HepG2 (cell line): ENCODE results near the gene JMJD1C. TPM values are rescaled to one million over a fixed set of nuclear protein-coding genes. Genes with fewer than 3 reads are reported as not detected.

Experiments used
- ATAC-seq: fragments of 200-7000 bp; cut with Tn5 transposase; 3 replicates; pipeline ENCODE4 v1.9.1; 2020; ENCODE audit warnings: mild to moderate bottlenecking, moderate library complexity
- BruUV-seq: library from RNA; stranded (reverse); fragments of 400-500 nt; replicated peaks from 2 replicates; lab custom pipeline; 2021; lab: Mats Ljungman, UMichigan
- CTCF ChIA-PET: fragments of 300-600 bp; formaldehyde crosslinking; extraction: SDS; loops from one replicate; lab custom pipeline; 2021; ENCODE audit warnings: low total read pairs, inconsistent platforms, low intra/inter-chr PET ratio; lab: Yijun Ruan, JAX
- POLR2A ChIA-PET: fragments of 350-600 bp; sonication (Branson Sonifier 250); formaldehyde crosslinking; loops from one replicate; lab custom pipeline; 2020; ENCODE audit warnings: antibody characterized with exemption, inconsistent platforms; lab: Yijun Ruan, JAX
- DNase-seq: peaks from one replicate; pipeline ENCODE4 v3.0.0-alpha.2; 2015; ENCODE audit warnings: low spot score
- FAIRE-seq: peaks from 3 replicates; lab custom pipeline; 2011; peaks lifted over from hg19 to GRCh38; lab: Jason Lieb, UNC
- H2AFZ ChIP-seq: one replicate; pipeline ENCODE4 v1.6.1; 2011; ENCODE audit warnings: low read length, inconsistent platforms
- H3K27ac ChIP-seq: fragments of 300-600 bp; 3 replicates; pipeline ENCODE4 v1.8.0; 2011; ENCODE audit warnings: mixed run types, mild to moderate bottlenecking, mixed read lengths, low read length, inconsistent platforms; ENCODE audit not compliant: insufficient read depth; ENCODE audit errors: extremely low read length
- H3K27me3 ChIP-seq, 2 experiments: fragments of 200-600 bp in 1 of 2; 2 replicates in 1 of 2; 3 replicates in 1 of 2; pipeline versions ENCODE4 v1.6.0 to v1.8.0; 2011; ENCODE audit warnings: low read length in 2 of 2, mild to moderate bottlenecking in 2 of 2, moderate library complexity in 2 of 2, inconsistent platforms in 1 of 2; ENCODE audit not compliant: insufficient read depth in 2 of 2, control insufficient read depth in 1 of 2
- H3K36me3 ChIP-seq, 2 experiments: fragments of 200-600 bp in 1 of 2; replicated peaks in 1 of 2; 2 replicates in 1 of 2; 3 replicates in 1 of 2; pipeline versions ENCODE4 v1.5.1 to v1.8.0; 2011; ENCODE audit warnings: low read length in 2 of 2, inconsistent platforms in 1 of 2; ENCODE audit not compliant: insufficient read depth in 2 of 2, control insufficient read depth in 1 of 2
- H3K4me1 ChIP-seq: 2 replicates; pipeline ENCODE4 v1.5.1; 2012; ENCODE audit warnings: low read length, inconsistent platforms; ENCODE audit not compliant: insufficient read depth
- H3K4me2 ChIP-seq: 2 replicates; pipeline ENCODE4 v1.6.0; 2011; ENCODE audit warnings: low read depth, low read length, inconsistent platforms
- H3K4me3 ChIP-seq, 3 experiments: fragments of 200-600 bp in 1 of 3; sonication (generic), shearing (Covaris generic) in 1 of 3; replicated peaks in 1 of 3; 2 replicates each; pipeline ENCODE4 v1.5.1; 2011 to 2016; ENCODE audit warnings: low read length in 3 of 3, inconsistent platforms in 2 of 3, low read depth in 2 of 3, mild to moderate bottlenecking in 2 of 3, control low read depth in 1 of 3, mixed read lengths in 1 of 3; ENCODE audit not compliant: insufficient read depth in 1 of 3
- H3K79me2 ChIP-seq: one replicate; pipeline ENCODE4 v1.6.1; 2011; ENCODE audit warnings: low read length, inconsistent platforms; ENCODE audit not compliant: insufficient read depth
- H3K9ac ChIP-seq: 2 replicates; pipeline ENCODE4 v1.6.0; 2011; ENCODE audit warnings: mild to moderate bottlenecking, low read depth, low read length, inconsistent platforms; ENCODE audit not compliant: insufficient read depth
- H3K9me3 ChIP-seq: 2 replicates; pipeline ENCODE4 v1.5.1; 2012; ENCODE audit warnings: mild to moderate bottlenecking, low read length
- H4K20me1 ChIP-seq: 2 replicates; pipeline ENCODE4 v1.6.0; 2011; ENCODE audit warnings: inconsistent platforms, mild to moderate bottlenecking, low read length, moderate library complexity; ENCODE audit not compliant: insufficient read depth
- HMGXB4 ChIP-seq, 2 experiments: sonication (generic) in 1 of 2; formaldehyde crosslinking in 1 of 2; IDR thresholded peaks; 2 replicates each; pipeline versions ENCODE4 v1.4.0 to v1.6.1; 2018 to 2020; ENCODE audit warnings: missing genetic modification reagents in 2 of 2, borderline replicate concordance in 1 of 2, low read depth in 1 of 2, mild to moderate bottlenecking in 1 of 2, missing biosample characterization in 1 of 2
- HNF4G ChIP-seq, 2 experiments: sonication (generic) in 1 of 2; formaldehyde crosslinking in 1 of 2; IDR thresholded peaks; 2 replicates each; pipeline versions ENCODE4 v1.4.0 to v1.6.1; 2011 to 2020; ENCODE audit warnings: borderline replicate concordance in 2 of 2, low read depth in 2 of 2, mild to moderate bottlenecking in 2 of 2, low read length in 1 of 2, missing genetic modification reagents in 1 of 2, moderate library complexity in 1 of 2
- MAFF ChIP-seq: IDR thresholded peaks from 2 replicates; pipeline ENCODE4 v1.6.1; 2011; ENCODE audit warnings: low read depth, low read length, improper control_type of control experiment
- MAFK ChIP-seq, 2 experiments: IDR thresholded peaks in 1 of 2; conservative IDR thresholded peaks in 1 of 2; 2 replicates each; pipeline ENCODE4 v1.6.1; 2011; ENCODE audit warnings: improper control_type of control experiment in 2 of 2, low read length in 2 of 2
- NCOR1 ChIP-seq: fragments of 200-600 bp; sonication (generic); IDR thresholded peaks from 2 replicates; pipeline ENCODE4 v1.7.0; 2017; ENCODE audit warnings: antibody characterized with exemption, low read length, borderline replicate concordance
- PRPF4 ChIP-seq: fragments of 200-400 bp; formaldehyde crosslinking; IDR thresholded peaks from 2 replicates; pipeline ENCODE4 v1.6.1; 2016; ENCODE audit warnings: low read length, low read depth; ENCODE audit not compliant: poor library complexity, severe bottlenecking
- RXRA ChIP-seq: sonication (generic); formaldehyde crosslinking; IDR thresholded peaks from 2 replicates; pipeline ENCODE4 v1.5.1; 2020; ENCODE audit warnings: missing genetic modification reagents
- RXRB ChIP-seq: IDR thresholded peaks from 2 replicates; pipeline ENCODE4 v1.6.1; 2016; ENCODE audit warnings: borderline replicate concordance, missing genetic modification reagents, missing compliant biosample characterization
- SMAD9 ChIP-seq: sonication (generic); formaldehyde crosslinking; IDR thresholded peaks from 2 replicates; pipeline ENCODE4 v1.5.1; 2020; ENCODE audit warnings: mild to moderate bottlenecking, missing genetic modification reagents
- ZFAT ChIP-seq: sonication (generic); formaldehyde crosslinking; conservative IDR thresholded peaks from 2 replicates; pipeline ENCODE4 v1.8.1; 2023; ENCODE audit warnings: missing genetic modification reagents, inconsistent platforms
- ZNF180 ChIP-seq: sonication (generic); formaldehyde crosslinking; IDR thresholded peaks from 2 replicates; pipeline ENCODE4 v1.4.0; 2020; ENCODE audit warnings: low read depth, missing genetic modification reagents, borderline replicate concordance
- ZNF776 ChIP-seq: sonication (generic); formaldehyde crosslinking; IDR thresholded peaks from 2 replicates; pipeline ENCODE4 v1.4.0; 2020; ENCODE audit warnings: mild to moderate bottlenecking, missing genetic modification reagents
- in situ Hi-C: cut with HindIII; loops from 2 replicates; pipeline ENCODE4 v1.10.0; 2017; ENCODE audit warnings: low pct_unique_long_range_greater_than_20kb; ENCODE audit not compliant: extremely low pct_ligation_motif_present
- intact Hi-C: fragments of 100-400 bp; cut with micrococcal nuclease; formaldehyde crosslinking; loops from one replicate; pipeline ENCODE4 v1.10.0; 2022; ENCODE audit not compliant: unreplicated experiment
- polyA plus RNA-seq, 8 experiments: library from polyadenylated mRNA; depleted of rRNA in 3 of 8; stranded (reverse) in 7 of 8; unstranded in 1 of 8; fragments of >200 nt; fragmentation: Illumina TruSeq in 4 of 8; extraction: Trizol in 4 of 8; gene quantifications; 2 replicates each; pipeline versions ENCODE4 v1.2.1 to v1.2.3, GENCODE V29; 2011 to 2016; ENCODE audit warnings: low read depth in 4 of 8, missing spikeins in 1 of 8, mixed read lengths in 1 of 8; ENCODE audit not compliant: insufficient read depth in 1 of 8
- total RNA-seq, 5 experiments: library from RNA; depleted of rRNA; stranded (reverse); fragments of >200 nt; fragmentation: Illumina TruSeq; extraction: Trizol; gene quantifications; 2 replicates each; pipeline ENCODE4 v1.2.3, GENCODE V29; 2016; ENCODE audit warnings: low read depth in 1 of 5
- TF ChIP-seq, protein P1 (sequence below): sonication (generic); IDR thresholded peaks from 2 replicates; pipeline ENCODE4 v1.6.1; 2016; ENCODE audit warnings: low read depth, borderline replicate concordance
- TF ChIP-seq, protein P2 (sequence below): sonication (generic); formaldehyde crosslinking; IDR thresholded peaks from 2 replicates; pipeline ENCODE4 v1.4.0; 2020; ENCODE audit warnings: missing genetic modification reagents

The JMJD1C gene
- total and polyA plus RNA-seq, 2 of the 13 experiments (the other 11 are each of a cell fraction or from before 2014, with no cell fraction given), result 42.3 to 42.7 TPM

DNA sequence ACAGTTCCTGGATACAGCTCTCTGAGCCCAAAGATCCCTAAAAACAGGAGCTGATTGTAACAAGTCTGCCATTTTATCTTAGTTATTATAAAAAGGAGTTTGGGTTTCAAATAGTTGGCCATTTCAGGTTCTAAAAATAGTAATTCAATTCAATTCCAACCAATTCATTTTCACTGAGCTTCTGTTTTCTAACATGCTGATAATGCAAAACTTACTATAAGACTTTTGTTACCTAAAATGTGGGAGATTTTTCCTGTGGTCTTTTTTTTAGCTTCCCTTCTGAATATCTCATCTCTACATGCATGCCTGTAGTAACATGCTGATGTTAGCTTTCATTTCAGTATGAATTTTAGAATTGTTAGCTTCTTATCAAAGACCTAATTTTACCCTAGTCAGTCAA lies 319.3 kb downstream of the JMJD1C start:
- H3K9me3 ChIP-seq, result no peaks in the 10 kb centered on the region
- in situ Hi-C loops (no loop called here), intact Hi-C loops (no loop called here)
- FAIRE-seq, result no peak
- DNase-seq, result no peak
- POLR2A ChIA-PET, result no interaction called here
- H3K27me3 ChIP-seq, result no peaks in the 10 kb centered on the region
- no TSS peak for BruUV-seq
- CTCF ChIA-PET, result no interaction called here
- no peak overlapping the region for H3K4me2 ChIP-seq
- H3K4me3 ChIP-seq, result no peak overlapping the region
- H3K27ac ChIP-seq, result no peak overlapping the region
- H3K79me2 ChIP-seq, result peaks cover 52% of the 10 kb centered on the region
- H4K20me1 ChIP-seq, result peaks cover 25% of the 10 kb centered on the region; the same call in 1 of the 2 replicates
- no peak for TF ChIP-seq HNF4G (IDR thresholded peaks at IDR 0.05; ENCODE audit: borderline replicate concordance, low read depth, low read length)
- TF ChIP-seq HNF4G (CRISPR knock-in tag; IDR thresholded peaks at IDR 0.05; ENCODE audit: borderline replicate concordance, low read depth), result no peak
- TF ChIP-seq MAFK (conservative IDR thresholded peaks at IDR 0.05 in 1 of 2, IDR thresholded peaks at IDR 0.05 in 1 of 2; ENCODE audit: low read length in 2 of 2), result peak in 1 of 2 experiments; percentile 51; a peak in 2 of 4 replicates
- TF ChIP-seq, protein P1, sequence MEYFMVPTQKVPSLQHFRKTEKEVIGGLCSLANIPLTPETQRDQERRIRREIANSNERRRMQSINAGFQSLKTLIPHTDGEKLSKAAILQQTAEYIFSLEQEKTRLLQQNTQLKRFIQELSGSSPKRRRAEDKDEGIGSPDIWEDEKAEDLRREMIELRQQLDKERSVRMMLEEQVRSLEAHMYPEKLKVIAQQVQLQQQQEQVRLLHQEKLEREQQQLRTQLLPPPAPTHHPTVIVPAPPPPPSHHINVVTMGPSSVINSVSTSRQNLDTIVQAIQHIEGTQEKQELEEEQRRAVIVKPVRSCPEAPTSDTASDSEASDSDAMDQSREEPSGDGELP, result no peak
- peak; percentile 22; the same call in 1 of the 2 replicates for TF ChIP-seq MAFF
- no peak for TF ChIP-seq ZNF776 (CRISPR knock-in tag)
- TF ChIP-seq SMAD9 (CRISPR knock-in tag), result no peak
- H3K36me3 ChIP-seq, result peaks cover 6 to 12% of the 10 kb centered on the region in 2 experiments; a peak in 4 of 5 replicates
- no peak for ATAC-seq
- no peaks in the 10 kb centered on the region for H3K4me1 ChIP-seq
- H3K9ac ChIP-seq, result no peak overlapping the region
- H2AFZ ChIP-seq, result no peak overlapping the region

- H3K27ac ChIP-seq, result no peak overlapping the region
- peaks cover 27% of the 10 kb centered on the region; the same call in 1 of the 2 replicates for H4K20me1 ChIP-seq
- H3K27me3 ChIP-seq, result no peaks in the 10 kb centered on the region
- ChIA-PET CTCF (no interaction called here), POLR2A (interaction anchor here (1.7 kb wide), 1 partner anchor 13 kb away, joined by 4 read pairs; the partner anchor contains the start of gene NRBF2)
- H3K4me3 ChIP-seq, result no peak overlapping the region
- H3K4me1 ChIP-seq, result no peaks in the 10 kb centered on the region
- ATAC-seq (no peak), FAIRE-seq (no peak), DNase-seq (no peak)
- no peaks in the 10 kb centered on the region for H3K9me3 ChIP-seq
- H2AFZ ChIP-seq, result no peak overlapping the region
- in situ Hi-C loops, result no loop called here
- peaks cover 59% of the 10 kb centered on the region for H3K79me2 ChIP-seq
- no TSS peak for BruUV-seq
- peaks cover 5 to 7% of the 10 kb centered on the region in 2 experiments; a peak in 4 of 5 replicates for H3K36me3 ChIP-seq
- H3K9ac ChIP-seq, result no peak overlapping the region
- intact Hi-C loops, result no loop called here
- H3K4me2 ChIP-seq, result no peak overlapping the region
- no peak for TF ChIP-seq ZFAT (CRISPR knock-in tag)
- TF ChIP-seq ZNF180 (CRISPR knock-in tag), result no peak
- no peak for TF ChIP-seq RXRB (CRISPR knock-in tag)
- no peak for TF ChIP-seq RXRA (CRISPR knock-in tag)
- TF ChIP-seq HMGXB4 (CRISPR knock-in tag; IDR thresholded peaks at IDR 0.05; ENCODE audit: borderline replicate concordance in 1 of 2, low read depth in 1 of 2), result no peak
- TF ChIP-seq, protein P2, sequence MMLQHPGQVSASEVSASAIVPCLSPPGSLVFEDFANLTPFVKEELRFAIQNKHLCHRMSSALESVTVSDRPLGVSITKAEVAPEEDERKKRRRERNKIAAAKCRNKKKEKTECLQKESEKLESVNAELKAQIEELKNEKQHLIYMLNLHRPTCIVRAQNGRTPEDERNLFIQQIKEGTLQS (CRISPR knock-in tag), result no peak
- no peak for TF ChIP-seq PRPF4
- no peak for TF ChIP-seq NCOR1
Measured at GRCh38 chr10:63145782-63146181, 320.0 kb downstream of the JMJD1C start.
